Endometrium (tissue), 2 donors: ENCODE data around the gene PPIF.
A peak's percentile ranks its signal among the peaks of the same experiment; 100 is the strongest.

ENCODE experiments used
- FAIRE-seq: peaks from 2 replicates; lab custom pipeline; 2012; peaks lifted over from hg19 to GRCh38; lab: Jason Lieb, UNC
- donor health status: control.
- donor health status: control.

The PPIF gene

GRCh38 chr10:79313911-79314439, 33.3 kb upstream of the PPIF start:
- FAIRE-seq = no peak

DNA sequence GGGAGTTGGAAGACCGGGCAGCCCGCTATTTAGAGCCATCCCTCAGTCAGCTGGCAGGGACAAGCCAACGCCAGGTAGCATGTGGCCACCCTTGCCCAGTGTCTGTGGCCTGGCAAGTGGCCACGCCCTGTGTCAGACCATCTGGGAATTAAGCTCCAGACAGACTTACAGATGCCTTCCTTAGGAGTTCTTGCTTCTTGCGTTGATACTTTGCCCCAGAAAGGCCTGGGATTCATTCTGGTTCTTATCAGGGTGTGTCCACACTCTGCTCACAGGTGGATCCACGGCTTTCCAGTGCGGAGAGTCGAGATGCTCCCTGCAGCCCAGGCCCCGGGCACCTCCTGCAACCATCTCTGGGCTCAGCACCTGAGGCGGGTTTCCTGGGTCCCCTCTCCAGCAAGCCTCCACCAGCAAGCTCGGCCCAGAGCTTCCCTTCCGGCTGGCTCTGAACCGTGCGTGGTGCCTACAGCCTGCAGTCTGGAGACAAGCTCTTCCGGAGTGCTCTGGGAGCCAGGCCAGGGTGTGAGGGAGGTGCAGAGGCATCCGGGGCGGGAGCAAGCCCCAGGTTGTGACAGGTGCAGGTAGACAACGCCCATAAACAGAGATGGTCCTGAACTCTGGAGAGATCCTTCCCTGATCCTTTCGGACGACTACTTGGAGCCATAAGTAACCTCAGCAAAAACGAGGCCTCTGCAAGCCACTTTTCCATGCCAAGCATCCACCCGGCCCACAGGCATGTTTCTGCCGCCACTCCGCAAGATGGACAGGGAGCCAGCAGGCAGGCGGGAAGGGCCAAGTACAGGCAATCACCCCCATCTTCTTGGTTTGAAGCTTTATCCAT, 32.3 kb upstream of the PPIF start:
- FAIRE-seq = no peak

GRCh38 chr10:79315602-79315920, 31.7 kb upstream of the PPIF start:
- peak; percentile 43 for FAIRE-seq

GRCh38 chr10:79316671-79317431, 30.4 kb upstream of the PPIF start:
- FAIRE-seq = no peak

GRCh38 chr10:79318369-79318768, 28.9 kb upstream of the PPIF start:
- FAIRE-seq = no peak

GRCh38 chr10:79319115-79319771, 28.0 kb upstream of the PPIF start:
- no peak for FAIRE-seq

GRCh38 chr10:79320316-79320715, 27.0 kb upstream of the PPIF start:
- FAIRE-seq = no peak

- no peak for FAIRE-seq
Observed at GRCh38 chr10:79320820-79321493, 26.3 kb upstream of the PPIF start.

DNA sequence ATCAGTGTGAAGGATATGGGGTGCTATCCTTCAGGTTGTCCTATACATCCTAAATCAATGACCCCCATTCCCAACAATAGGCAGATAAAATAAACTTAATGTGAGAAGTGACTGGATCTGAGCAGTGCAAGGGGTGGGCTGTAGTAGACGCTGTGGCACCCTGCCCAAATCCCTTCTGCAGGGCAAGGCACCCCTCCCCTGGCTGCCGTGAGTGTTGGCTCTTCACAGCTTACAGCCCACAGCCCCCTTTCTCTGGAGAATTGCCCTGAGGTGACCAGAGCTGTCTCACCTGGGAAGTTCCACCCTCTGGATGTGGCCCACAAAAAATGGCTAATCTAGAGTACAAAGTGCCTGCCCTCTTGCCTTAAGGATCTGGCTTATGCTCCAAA, 25.8 kb upstream of the PPIF start:
- FAIRE-seq = no peak

DNA sequence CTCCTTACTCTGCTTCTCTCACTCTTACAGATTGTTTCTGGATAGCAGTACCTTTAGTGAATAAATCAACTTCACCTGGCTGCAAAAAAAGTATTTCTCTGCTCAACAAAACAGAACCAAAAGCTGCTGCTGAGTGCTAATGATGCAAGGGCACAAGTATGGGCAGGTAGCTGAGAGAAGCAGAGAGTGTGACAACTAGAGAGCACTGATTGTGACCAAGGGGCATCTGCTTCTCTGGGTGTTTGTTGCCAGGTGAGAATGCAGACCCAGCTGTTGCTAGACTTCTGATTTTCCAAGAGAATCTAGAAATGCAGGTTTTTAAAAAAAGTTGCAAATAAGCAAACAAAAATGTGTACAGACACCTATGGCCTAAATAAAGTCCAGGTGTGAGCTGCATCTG, 25.3 kb upstream of the PPIF start:
- FAIRE-seq = no peak

DNA sequence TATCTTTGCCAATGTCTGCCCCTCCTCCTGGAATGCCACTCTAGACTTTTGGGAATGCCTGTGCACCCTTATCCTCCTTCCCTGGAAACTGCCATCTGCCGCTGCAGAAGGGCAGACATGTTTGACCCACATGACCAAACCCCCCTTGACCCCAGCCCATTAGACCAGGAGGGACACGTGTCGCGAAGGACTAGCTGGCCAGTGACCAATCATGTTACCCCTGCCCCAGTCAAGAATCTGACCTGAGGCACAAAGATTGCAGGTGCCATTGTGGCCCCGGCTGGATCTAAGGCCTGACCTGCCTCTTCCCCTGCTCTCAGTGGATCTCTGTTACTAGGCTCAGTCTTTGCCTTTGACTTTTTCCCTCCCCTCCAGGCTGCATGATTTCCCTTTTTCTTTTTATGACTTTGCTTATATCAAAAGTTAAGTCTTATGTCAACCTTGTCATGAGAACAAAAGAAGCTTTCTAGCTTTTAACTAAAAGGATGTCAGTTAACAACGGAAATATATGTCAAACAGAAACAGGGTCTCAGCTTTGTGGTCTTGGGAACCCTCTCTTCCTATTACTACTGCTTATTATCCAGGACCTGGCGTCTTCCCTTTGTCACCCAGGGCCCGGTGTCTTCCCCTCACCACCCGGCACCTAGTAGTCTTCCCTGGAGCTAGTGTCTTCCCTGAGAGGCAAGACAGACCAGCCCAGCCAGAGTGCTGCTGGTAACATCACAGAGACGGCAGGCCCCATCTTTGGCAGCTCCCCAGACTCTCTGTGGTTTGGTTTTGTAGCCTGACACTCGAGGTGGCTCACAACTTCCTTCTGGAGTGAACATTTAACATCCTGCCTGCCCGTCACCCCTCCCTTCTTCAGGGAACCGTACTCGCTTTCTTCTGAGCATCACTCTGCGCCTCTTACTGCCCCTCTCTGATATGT, 24.4 kb upstream of the PPIF start:
- no peak for FAIRE-seq

DNA sequence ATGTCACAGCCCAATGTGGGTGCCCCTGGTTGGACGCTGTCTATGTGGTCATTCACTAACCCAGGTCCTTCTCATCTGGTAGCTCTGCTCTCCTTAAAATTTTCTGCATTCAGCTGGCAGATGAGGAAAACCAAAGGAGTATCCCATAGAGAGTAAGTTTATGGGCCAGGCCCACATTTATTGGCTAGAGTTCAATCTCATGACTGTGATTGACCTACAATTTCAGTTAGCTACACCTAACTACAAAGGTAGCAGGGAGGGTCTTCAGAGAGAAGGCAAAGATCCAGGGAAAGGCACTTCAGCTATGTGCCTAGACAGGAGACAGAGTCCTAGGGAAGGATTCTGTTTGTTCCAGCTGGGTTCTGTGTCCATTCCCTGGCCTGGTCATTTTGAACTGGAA, 23.7 kb upstream of the PPIF start:
- FAIRE-seq = no peak

DNA sequence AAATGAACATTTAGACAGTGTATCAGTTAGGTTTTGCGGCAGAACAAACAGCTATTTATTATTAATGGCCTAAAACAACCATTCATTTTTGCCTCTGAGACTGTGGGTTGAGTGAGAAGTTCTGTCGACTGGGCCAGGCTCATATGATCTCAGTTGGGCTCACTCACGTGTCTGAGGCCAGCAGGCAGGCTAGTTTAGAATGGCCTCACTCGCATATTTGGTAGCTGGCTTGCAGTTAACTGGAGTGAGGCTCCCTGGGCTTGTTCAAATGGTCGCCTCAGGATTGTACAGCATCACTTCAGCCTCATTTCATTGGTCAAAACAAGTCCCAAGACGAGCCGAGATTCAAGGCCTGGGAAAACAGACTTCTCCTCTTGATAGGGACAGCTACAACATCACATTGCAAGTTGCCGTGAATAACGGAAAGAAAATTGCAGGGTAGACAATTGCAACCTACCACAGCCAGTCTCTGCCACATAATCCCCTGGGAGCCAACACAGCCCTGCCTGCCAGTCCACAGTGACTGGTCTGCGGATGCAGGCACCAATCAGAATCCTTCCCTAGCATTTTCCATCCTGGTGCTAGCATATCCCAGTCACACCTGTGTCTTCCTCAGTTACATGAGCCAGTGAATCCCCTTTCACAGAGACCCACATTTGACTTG, 23.1 kb upstream of the PPIF start:
- no peak for FAIRE-seq

GRCh38 chr10:79326361-79327089, 20.7 kb upstream of the PPIF start:
- FAIRE-seq = no peak

DNA sequence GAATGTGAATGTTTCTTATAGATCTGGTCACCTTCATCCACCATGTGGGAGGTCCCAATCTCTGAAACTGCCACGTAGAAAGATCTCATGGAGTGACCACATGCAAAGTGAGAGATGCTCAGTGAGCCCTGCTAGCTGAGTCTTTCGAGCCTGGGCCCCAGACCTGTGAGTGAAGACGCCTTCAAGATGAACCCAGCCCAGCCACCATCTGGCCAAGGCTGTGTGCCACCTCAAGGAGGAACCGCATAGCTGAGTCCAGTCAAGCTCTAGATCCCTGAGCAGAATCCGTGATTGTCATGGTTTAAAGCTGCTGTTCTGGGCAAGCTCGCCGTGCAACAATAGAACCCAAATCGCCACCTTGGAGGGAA, 20.2 kb upstream of the PPIF start:
- no peak for FAIRE-seq

DNA sequence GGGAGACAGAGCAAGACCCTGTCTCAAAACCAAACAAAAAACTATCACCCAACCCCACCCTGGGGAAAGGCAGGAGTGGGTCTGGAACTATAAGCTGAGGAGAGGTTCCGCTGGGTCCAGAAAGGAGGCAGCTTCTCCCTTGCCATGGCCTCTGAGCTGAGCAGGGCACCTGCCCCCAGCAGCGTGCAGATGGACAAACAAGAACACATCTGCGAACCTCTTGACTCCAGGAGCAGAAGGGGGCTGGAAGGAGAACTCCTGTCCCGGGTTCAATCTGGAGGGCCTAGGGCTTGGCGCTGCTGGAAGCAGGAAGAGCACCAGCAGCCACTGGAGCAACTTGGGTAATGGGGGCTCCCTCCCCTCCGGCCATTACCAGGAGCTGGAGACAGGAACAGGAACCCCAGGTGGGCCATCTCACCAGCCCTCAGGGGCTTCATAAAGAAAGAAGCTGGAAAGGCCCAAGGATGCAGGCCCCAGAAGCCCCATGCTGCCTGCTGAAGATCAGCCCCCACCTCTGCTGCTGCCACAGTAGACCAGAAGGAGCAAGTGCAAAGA, 19.0 kb upstream of the PPIF start:
- no peak for FAIRE-seq

- FAIRE-seq = no peak
Observed at GRCh38 chr10:79328737-79329504, 18.3 kb upstream of the PPIF start.

GRCh38 chr10:79329529-79329928, 17.7 kb upstream of the PPIF start:
- FAIRE-seq = no peak

DNA sequence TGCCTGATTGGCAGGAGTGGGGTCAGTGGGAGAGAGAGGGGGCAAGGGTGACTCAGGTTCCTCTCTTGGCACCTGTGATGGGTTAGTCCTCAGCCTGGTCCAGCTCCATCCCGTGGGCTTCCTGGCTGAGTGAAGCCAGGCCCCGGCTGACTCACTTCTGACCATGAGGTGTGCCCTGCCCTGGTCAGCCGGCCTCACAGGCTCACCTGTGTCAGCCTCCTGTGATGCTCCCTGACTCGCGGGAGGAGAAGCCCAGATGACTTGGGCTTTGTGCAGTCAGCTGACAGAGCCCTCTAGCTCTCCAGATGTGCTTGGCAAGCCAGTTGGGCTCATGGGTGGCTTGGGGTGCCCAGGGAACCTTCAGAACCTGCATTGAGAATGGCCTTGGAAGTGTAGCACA, 16.0 kb upstream of the PPIF start:
- no peak for FAIRE-seq
